Measurements from ENCODE around the gene PROM1. TPM values are rescaled to one million over a fixed set of nuclear protein-coding genes. Genes with fewer than 3 reads are reported as not detected.

Gene PROM1
- total RNA-seq, 6 experiments from 2014 or later, result 0.86 to 2.2 (median 1.3) TPM

DNA sequence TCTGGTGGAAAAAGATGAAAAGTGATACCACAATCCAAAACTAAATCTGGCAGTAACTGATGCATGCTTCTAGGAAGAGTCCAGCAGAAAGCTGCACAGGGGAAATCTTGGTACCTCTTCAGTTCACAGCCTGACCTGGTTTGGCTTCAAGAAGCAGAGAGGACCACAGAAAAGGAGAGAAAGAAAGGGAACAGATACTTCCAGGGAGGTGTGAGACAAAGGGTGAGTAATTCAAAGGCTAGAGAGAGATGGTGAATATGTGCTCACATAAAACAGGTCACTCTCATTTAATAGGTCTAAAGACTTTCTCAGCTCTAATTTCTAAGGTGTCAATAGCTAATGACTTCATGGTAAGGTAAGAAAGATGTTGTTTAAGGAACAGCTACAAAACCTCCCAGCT is 132.0 kb downstream of the PROM1 start:
- intact Hi-C loops (cut with DNase I), result loop anchor here (5.0 to 10.0 kb wide), 3 partner anchors 67 to 484 kb away; partner anchors contain the start of gene CC2D2A (in 1 of the 2)

DNA sequence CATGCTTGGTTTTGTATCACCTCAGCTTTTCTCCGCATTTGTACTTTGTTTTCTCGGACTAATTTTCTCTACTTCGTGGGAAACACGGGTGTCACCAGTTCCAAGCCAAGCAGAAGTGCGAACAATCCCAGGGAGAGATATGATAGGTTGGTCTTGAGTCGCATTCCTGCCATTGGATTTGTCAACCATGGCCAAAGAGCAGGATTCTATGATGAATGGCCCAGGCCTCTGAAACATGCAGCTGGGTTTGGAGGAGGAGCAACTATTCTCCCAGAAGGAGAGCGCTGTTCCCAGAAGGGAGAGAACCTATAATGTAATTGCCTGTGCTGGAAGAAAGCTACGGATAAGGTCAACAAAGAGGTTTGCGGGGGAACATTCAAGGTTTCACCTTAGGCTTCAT is 135.0 kb downstream of the PROM1 start:
- TF ChIP-seq POLR2A (IDR thresholded peaks at IDR 0.05), result no peak
- TF ChIP-seq, protein P1, sequence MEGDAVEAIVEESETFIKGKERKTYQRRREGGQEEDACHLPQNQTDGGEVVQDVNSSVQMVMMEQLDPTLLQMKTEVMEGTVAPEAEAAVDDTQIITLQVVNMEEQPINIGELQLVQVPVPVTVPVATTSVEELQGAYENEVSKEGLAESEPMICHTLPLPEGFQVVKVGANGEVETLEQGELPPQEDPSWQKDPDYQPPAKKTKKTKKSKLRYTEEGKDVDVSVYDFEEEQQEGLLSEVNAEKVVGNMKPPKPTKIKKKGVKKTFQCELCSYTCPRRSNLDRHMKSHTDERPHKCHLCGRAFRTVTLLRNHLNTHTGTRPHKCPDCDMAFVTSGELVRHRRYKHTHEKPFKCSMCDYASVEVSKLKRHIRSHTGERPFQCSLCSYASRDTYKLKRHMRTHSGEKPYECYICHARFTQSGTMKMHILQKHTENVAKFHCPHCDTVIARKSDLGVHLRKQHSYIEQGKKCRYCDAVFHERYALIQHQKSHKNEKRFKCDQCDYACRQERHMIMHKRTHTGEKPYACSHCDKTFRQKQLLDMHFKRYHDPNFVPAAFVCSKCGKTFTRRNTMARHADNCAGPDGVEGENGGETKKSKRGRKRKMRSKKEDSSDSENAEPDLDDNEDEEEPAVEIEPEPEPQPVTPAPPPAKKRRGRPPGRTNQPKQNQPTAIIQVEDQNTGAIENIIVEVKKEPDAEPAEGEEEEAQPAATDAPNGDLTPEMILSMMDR (IDR thresholded peaks at IDR 0.05), result no peak
- WGBS (ENCODE audit: insufficient coverage, low coverage, low lambda C conversion rate, missing lambda C conversion rate), result 85% methylated on average over 9 of the region's 9 CpGs
- Histone ChIP-seq H3K4me1 (no peaks in the 10 kb centered on the region), H3K27ac (no peak overlapping the region), H3K4me3 (no peak overlapping the region), H3K36me3 (no peaks in the 10 kb centered on the region), H3K27me3 (no peaks in the 10 kb centered on the region), H3K9me3 (no peaks in the 10 kb centered on the region)
- intact Hi-C loops (cut with DNase I), result no loop called here
- DNase-seq (no peak), ATAC-seq (no peak)

More for the DNA sequence above, 132.0 kb downstream of the PROM1 start:
- TF ChIP-seq, protein P1 (IDR thresholded peaks at IDR 0.05), result no peak
- TF ChIP-seq POLR2A (IDR thresholded peaks at IDR 0.05), result no peak
- no peaks in the 10 kb centered on the region for H3K27me3 ChIP-seq
- H3K9me3 ChIP-seq, result no peaks in the 10 kb centered on the region
- ATAC-seq (no peak), DNase-seq (no peak)
- no peak overlapping the region for H3K4me3 ChIP-seq
- no peaks in the 10 kb centered on the region for H3K36me3 ChIP-seq
- H3K4me1 ChIP-seq, result no peaks in the 10 kb centered on the region
- no peak overlapping the region for H3K27ac ChIP-seq

- WGBS (ENCODE audit: insufficient coverage, low coverage, low lambda C conversion rate, missing lambda C conversion rate), result 67% methylated on average over 8 of the region's 8 CpGs
- ATAC-seq, result no peak
- Histone ChIP-seq H3K4me1 (no peaks in the 10 kb centered on the region), H3K27me3 (no peaks in the 10 kb centered on the region), H3K9me3 (no peaks in the 10 kb centered on the region), H3K27ac (no peak overlapping the region), H3K36me3 (no peaks in the 10 kb centered on the region), H3K4me3 (no peak overlapping the region)
- DNase-seq, result no peak
- intact Hi-C loops (cut with DNase I), result no loop called here
- TF ChIP-seq, protein P1 (IDR thresholded peaks at IDR 0.05), result no peak
- TF ChIP-seq POLR2A (IDR thresholded peaks at IDR 0.05), result no peak
Observed at GRCh38 chr4:15947684-15948083, 136.1 kb downstream of the PROM1 start.

GRCh38 chr4:15945516-15945915 is 138.3 kb downstream of the PROM1 start:
- no peak for DNase-seq
- no peak for TF ChIP-seq POLR2A (IDR thresholded peaks at IDR 0.05)
- TF ChIP-seq, protein P1 (IDR thresholded peaks at IDR 0.05), result no peak
- no peak for ATAC-seq
- Histone ChIP-seq H3K4me3 (no peak overlapping the region), H3K4me1 (no peaks in the 10 kb centered on the region), H3K27ac (no peak overlapping the region), H3K9me3 (no peaks in the 10 kb centered on the region), H3K36me3 (no peaks in the 10 kb centered on the region), H3K27me3 (no peaks in the 10 kb centered on the region)
- intact Hi-C loops (cut with DNase I), result no loop called here
- 17% methylated on average over 1 of the region's 1 CpG for WGBS (ENCODE audit: insufficient coverage, low coverage, low lambda C conversion rate, missing lambda C conversion rate)

DNA sequence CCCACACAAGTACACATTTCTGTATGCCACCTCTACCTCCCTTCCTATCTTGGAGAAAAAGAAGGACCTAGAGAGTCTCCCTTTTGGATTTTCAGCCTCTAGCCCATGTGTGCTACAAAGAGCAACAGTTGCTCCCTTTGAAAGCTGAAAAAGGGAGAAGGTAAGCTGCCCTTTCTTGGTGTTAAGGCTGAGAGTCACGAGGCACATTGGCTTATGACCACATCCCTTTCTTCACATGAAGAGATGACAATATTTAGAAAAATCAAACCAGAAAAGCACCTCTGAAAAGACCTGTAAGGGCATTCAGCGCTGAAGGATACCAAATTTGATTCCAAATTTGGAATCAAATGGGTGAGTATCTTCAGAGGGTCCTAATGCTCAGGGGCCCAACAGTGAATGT is 138.9 kb downstream of the PROM1 start:
- Histone ChIP-seq H3K27ac (no peak overlapping the region), H3K4me3 (no peak overlapping the region), H3K9me3 (no peaks in the 10 kb centered on the region), H3K27me3 (no peaks in the 10 kb centered on the region), H3K4me1 (no peaks in the 10 kb centered on the region), H3K36me3 (no peaks in the 10 kb centered on the region)
- no peak for DNase-seq
- WGBS (ENCODE audit: insufficient coverage, low coverage, low lambda C conversion rate, missing lambda C conversion rate), result 56% methylated on average over 2 of the region's 2 CpGs
- intact Hi-C loops (cut with DNase I), result no loop called here
- ATAC-seq, result no peak
- TF ChIP-seq POLR2A (IDR thresholded peaks at IDR 0.05), result no peak
- TF ChIP-seq, protein P1 (IDR thresholded peaks at IDR 0.05), result no peak
